HFFc6 (cell line): ENCODE data around the gene SNRNP35. TPM values are rescaled to one million over a fixed set of nuclear protein-coding genes. Genes with fewer than 3 reads are reported as not detected.

Source experiments
- DNase-seq: peaks from one replicate; pipeline ENCODE4 v3.0.0-alpha.2; 2018
- H3K27ac Mint-ChIP-seq: 2 replicates; pipeline ENCODE4 v1.8.0; 2020; ENCODE audit warnings: mild to moderate bottlenecking, mixed read lengths
- H3K27me3 Mint-ChIP-seq: 2 replicates; pipeline ENCODE4 v1.8.0; 2021; ENCODE audit warnings: mild to moderate bottlenecking, moderate library complexity, mixed read lengths; ENCODE audit not compliant: insufficient read depth
- H3K36me3 Mint-ChIP-seq: 2 replicates; pipeline ENCODE4 v1.8.0; 2021; ENCODE audit warnings: low read depth, mixed read lengths
- H3K4me1 Mint-ChIP-seq: 2 replicates; pipeline ENCODE4 v1.8.0; 2020; ENCODE audit warnings: low read depth, mixed read lengths
- H3K4me3 Mint-ChIP-seq: 2 replicates; pipeline ENCODE4 v1.8.0; 2020; ENCODE audit warnings: mild to moderate bottlenecking, moderate library complexity, mixed read lengths
- H3K9me3 Mint-ChIP-seq: 2 replicates; pipeline ENCODE4 v1.8.0; 2020; ENCODE audit warnings: mild to moderate bottlenecking, mixed read lengths
- CTCF ChIP-seq: fragments of 200-600 bp; sonication (generic); IDR thresholded peaks from 2 replicates; pipeline ENCODE4 v1.5.0; 2021; ENCODE audit warnings: antibody characterized with exemption, mild to moderate bottlenecking
- total RNA-seq, 6 experiments: library from RNA; stranded (reverse); fragmentation: NEBNext Ultra II Directional; extraction: Animal tissue kit (Norgen Biotek cat#: 25700); gene quantifications; 2 replicates in 1 of 6; 3 replicates in 5 of 6; pipeline ENCODE4 v1.2.3, GENCODE V29; 2021

The SNRNP35 gene
- total RNA-seq, 6 experiments from 2014 or later: 13.0 to 20.0 (median 14.8) TPM

GRCh38 chr12:123483602-123484248 lies 25.8 kb downstream of the SNRNP35 start:
- no peak for DNase-seq
- TF ChIP-seq CTCF: no peak
- Mint-ChIP-seq H3K9me3 (no peaks in the 10 kb centered on the region), H3K36me3 (no peaks in the 10 kb centered on the region; the same call in none of the 2 replicates), H3K4me1 (no peaks in the 10 kb centered on the region), H3K27me3 (no peaks in the 10 kb centered on the region; the same call in none of the 2 replicates), H3K4me3 (no peak overlapping the region), H3K27ac (no peak overlapping the region)

- H3K4me1 Mint-ChIP-seq: no peaks in the 10 kb centered on the region
- no peaks in the 10 kb centered on the region; the same call in none of the 2 replicates for H3K27me3 Mint-ChIP-seq
- no peak overlapping the region for H3K27ac Mint-ChIP-seq
- no peak overlapping the region for H3K4me3 Mint-ChIP-seq
- H3K9me3 Mint-ChIP-seq: no peaks in the 10 kb centered on the region
- H3K36me3 Mint-ChIP-seq: no peaks in the 10 kb centered on the region; the same call in none of the 2 replicates
- no peak for TF ChIP-seq CTCF
- DNase-seq: no peak
Measured at GRCh38 chr12:123485756-123486155, 27.8 kb downstream of the SNRNP35 start.

- no peaks in the 10 kb centered on the region; the same call in none of the 2 replicates for H3K27me3 Mint-ChIP-seq
- DNase-seq: no peak
- H3K4me1 Mint-ChIP-seq: no peaks in the 10 kb centered on the region
- no peaks in the 10 kb centered on the region for H3K9me3 Mint-ChIP-seq
- no peak for TF ChIP-seq CTCF
- H3K4me3 Mint-ChIP-seq: no peak overlapping the region
- no peak overlapping the region for H3K27ac Mint-ChIP-seq
- no peaks in the 10 kb centered on the region; the same call in 1 of the 2 replicates for H3K36me3 Mint-ChIP-seq
Measured at GRCh38 chr12:123487428-123487827, 29.5 kb downstream of the SNRNP35 start.

- H3K9me3 Mint-ChIP-seq: no peaks in the 10 kb centered on the region
- H3K4me1 Mint-ChIP-seq: no peaks in the 10 kb centered on the region
- no peak for TF ChIP-seq CTCF
- no peaks in the 10 kb centered on the region; the same call in 1 of the 2 replicates for H3K36me3 Mint-ChIP-seq
- no peak overlapping the region for H3K4me3 Mint-ChIP-seq
- H3K27me3 Mint-ChIP-seq: no peaks in the 10 kb centered on the region; the same call in none of the 2 replicates
- no peak for DNase-seq
- H3K27ac Mint-ChIP-seq: no peak overlapping the region
Measured at GRCh38 chr12:123488539-123489230, 30.7 kb downstream of the SNRNP35 start.

GRCh38 chr12:123489580-123489979 lies 31.6 kb downstream of the SNRNP35 start:
- no peak for TF ChIP-seq CTCF
- Mint-ChIP-seq H3K27me3 (no peaks in the 10 kb centered on the region; the same call in none of the 2 replicates), H3K36me3 (no peaks in the 10 kb centered on the region; the same call in 1 of the 2 replicates), H3K4me3 (no peak overlapping the region), H3K4me1 (no peaks in the 10 kb centered on the region), H3K27ac (no peak overlapping the region), H3K9me3 (no peaks in the 10 kb centered on the region)
- no peak for DNase-seq
